ENCODE results near the gene WDR70.
"Not testable (repeated sequence)": the region's sequence is repeated elsewhere in the genome, so short reads cannot be mapped to it uniquely, and the experiment has no call there.

Gene WDR70

GRCh38 chr5:37379100-37379628 lies at the start of gene WDR70:
TSS of gene WDR70 (plus strand) at chr5:37379318. CDS start at chr5:37379368, 50 bp downstream.
- DNase-seq = peak; percentile 95

GRCh38 chr5:37334754-37335153 lies 44.4 kb upstream of the WDR70 start:
- not testable (repeated sequence) for DNase-seq

- not testable (repeated sequence) for DNase-seq
These were observed 36.4 kb upstream of the WDR70 start for GRCh38 chr5:37342741-37343140.

- DNase-seq = no peak
These were observed 24.0 kb upstream of the WDR70 start for GRCh38 chr5:37355161-37355560.

GRCh38 chr5:37370550-37370863 lies 8.6 kb upstream of the WDR70 start:
- peak; percentile 48 for DNase-seq

GRCh38 chr5:37370864-37371726 lies 8.0 kb upstream of the WDR70 start, which contains the start of gene NUP155:
TSS of gene NUP155 (minus strand) at chr5:37371106. CDS start at chr5:37370977, 129 bp downstream.
- peak; percentile 99 for DNase-seq

- DNase-seq = no peak
These were observed 4.0 kb upstream of the WDR70 start for GRCh38 chr5:37375091-37375490.

- not testable (repeated sequence) for DNase-seq
These were observed 1.1 kb upstream of the WDR70 start for GRCh38 chr5:37378066-37378465.

GRCh38 chr5:37391591-37391990 lies 12.5 kb downstream of the WDR70 start:
- no peak for DNase-seq

GRCh38 chr5:37396352-37396751 lies 17.2 kb downstream of the WDR70 start:
- DNase-seq = no peak

GRCh38 chr5:37400501-37400900 lies 21.4 kb downstream of the WDR70 start:
- no peak for DNase-seq

- DNase-seq = no peak
These were observed 33.4 kb downstream of the WDR70 start for GRCh38 chr5:37412515-37412914.

GRCh38 chr5:37415456-37415855 lies 36.3 kb downstream of the WDR70 start:
- not testable (repeated sequence) for DNase-seq

GRCh38 chr5:37417347-37417746 lies 38.2 kb downstream of the WDR70 start:
- DNase-seq = no peak

- DNase-seq = no peak
These were observed 45.3 kb downstream of the WDR70 start for GRCh38 chr5:37424441-37424840.

GRCh38 chr5:37428044-37428443 lies 48.9 kb downstream of the WDR70 start:
- DNase-seq = no peak

- no peak for DNase-seq
These were observed 56.1 kb downstream of the WDR70 start for GRCh38 chr5:37435261-37435660.

- DNase-seq = no peak
These were observed 57.2 kb downstream of the WDR70 start for GRCh38 chr5:37436146-37436934.

- DNase-seq = no peak
These were observed 58.6 kb downstream of the WDR70 start for GRCh38 chr5:37437711-37438110.

- DNase-seq = not testable (repeated sequence)
These were observed 66.7 kb downstream of the WDR70 start for GRCh38 chr5:37445783-37446182.

GRCh38 chr5:37448941-37449340 lies 69.8 kb downstream of the WDR70 start:
- no peak for DNase-seq

- DNase-seq = not testable (repeated sequence)
These were observed 72.9 kb downstream of the WDR70 start for GRCh38 chr5:37451991-37452390.

- not testable (repeated sequence) for DNase-seq
These were observed 74.1 kb downstream of the WDR70 start for GRCh38 chr5:37453252-37453651.

Data from NCI-H69 (cell line).